Thyroid gland (tissue), 4 donors: ENCODE results near the gene LRRC28. TPM values are rescaled to one million over a fixed set of nuclear protein-coding genes. Genes with fewer than 3 reads are reported as not detected.

Experiments
- DNase-seq, 2 donors: peaks; one replicate each; pipeline ENCODE4 v3.0.0-alpha.2; 2019
- H3K27ac ChIP-seq, 3 donors: fragments of 200-600 bp; sonication (generic); 1 replicate in 2 of 3; 2 replicates in 1 of 3; pipeline ENCODE4 v1.5.1; 2016 to 2019; ENCODE audit warnings: mild to moderate bottlenecking in 1 of 3, moderate library complexity in 1 of 3
- H3K27me3 ChIP-seq: fragments of 200-600 bp; sonication (generic); one replicate; pipeline ENCODE4 v1.5.1; 2019
- H3K36me3 ChIP-seq, 2 donors: fragments of 200-600 bp; sonication (generic); one replicate each; pipeline ENCODE4 v1.5.1; 2016 to 2019
- H3K4me1 ChIP-seq, 2 donors: fragments of 200-600 bp; sonication (generic); one replicate each; pipeline ENCODE4 v1.5.1; 2017 to 2019
- H3K4me3 ChIP-seq, 3 donors: fragments of 200-600 bp; sonication (generic); replicated peaks in 1 of 3; 1 replicate in 2 of 3; 2 replicates in 1 of 3; pipeline ENCODE4 v1.5.1; 2016; ENCODE audit warnings: mild to moderate bottlenecking in 1 of 3
- H3K9me3 ChIP-seq: fragments of 200-600 bp; sonication (generic); one replicate; pipeline ENCODE4 v1.5.1; 2017
- POLR2A ChIP-seq, 2 donors: fragments of 450-650 bp; IDR thresholded peaks; one replicate each; pipeline ENCODE4 v1.6.1; 2017; ENCODE audit warnings: antibody characterized with exemption in 2 of 2, mild to moderate bottlenecking in 2 of 2, moderate library complexity in 1 of 2
- WGBS, 2 donors: methylation state at CpG; one replicate each; pipeline ENCODE4 v1.1.5; 2017; 5-methylcytosine and 5-hydroxymethylcytosine counted together
- intact Hi-C: fragments of 100-400 bp; cut with DNase I; formaldehyde crosslinking; loops from one replicate; pipeline ENCODE4 v1.15.1; 2023
- total RNA-seq, 4 donors: library from RNA; depleted of rRNA; stranded (reverse); fragments of >200 nt; gene quantifications; one replicate each; pipeline ENCODE4 v1.2.3, GENCODE V29; 2016
- TF ChIP-seq, protein P1 (sequence below), 6 experiments: fragments of 200-600 bp in 3 of 6; fragments of 450-650 bp in 3 of 6; sonication (generic) in 3 of 6; IDR thresholded peaks; one replicate each; pipeline ENCODE4 v1.5.1; 2016 to 2019; ENCODE audit warnings: antibody characterized with exemption in 6 of 6, mild to moderate bottlenecking in 2 of 6, inconsistent platforms in 1 of 6, moderate library complexity in 1 of 6

LRRC28 gene
- total RNA-seq, 4 donors from 2014 or later, result 36.1 to 51.6 (median 44.8) TPM

DNA sequence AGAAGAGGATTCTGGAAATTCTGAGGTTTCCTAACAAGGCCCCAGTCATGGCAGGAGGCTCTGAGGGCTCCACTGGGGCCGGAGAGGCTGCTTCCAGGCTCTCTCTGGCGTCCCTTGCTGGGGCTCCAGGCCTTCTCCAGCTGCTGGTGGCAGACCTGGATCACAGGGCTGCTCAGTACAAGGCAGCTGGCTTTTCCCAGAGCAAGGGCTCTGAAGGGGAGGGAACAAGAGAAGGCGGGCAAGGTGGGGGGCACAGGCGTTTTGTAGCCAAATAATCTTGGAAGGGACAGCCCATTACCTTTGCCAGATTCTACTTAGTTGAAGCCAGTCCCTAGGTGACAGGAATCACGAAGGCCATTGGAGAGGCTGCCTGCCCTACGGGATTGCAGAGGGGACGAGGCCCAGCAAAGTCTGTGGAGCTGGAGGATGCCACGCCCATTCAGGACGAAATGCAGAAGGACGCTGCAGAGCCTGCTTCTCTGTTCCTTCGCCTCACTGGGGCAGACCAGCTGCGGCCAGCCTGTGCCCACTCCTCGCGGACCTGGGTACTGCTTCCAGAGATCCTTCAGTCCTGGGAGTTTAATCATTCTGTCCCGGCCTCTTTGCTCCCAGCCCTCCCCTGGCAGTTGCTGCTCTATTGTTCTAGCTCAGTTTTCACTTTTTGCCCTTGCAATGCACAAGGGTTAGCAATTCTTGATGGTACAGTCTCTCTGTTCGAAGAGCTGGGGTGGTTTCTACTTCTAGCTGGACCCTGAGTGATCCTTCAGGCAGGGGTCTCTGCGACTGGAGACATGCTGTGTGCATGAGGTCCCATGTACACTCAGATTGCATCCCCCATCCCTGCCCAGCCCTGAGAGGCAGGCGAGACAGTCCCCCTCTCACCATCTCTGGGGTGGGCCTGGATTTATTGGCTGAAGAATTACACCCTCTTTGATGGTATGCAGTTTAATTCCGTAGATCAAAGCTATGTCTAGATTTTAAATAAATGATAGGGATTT, 165.2 kb downstream of the LRRC28 start:
- Histone ChIP-seq H3K27me3 (no peaks in the 10 kb centered on the region), H3K9me3 (no peaks in the 10 kb centered on the region), H3K36me3 (no peaks in the 10 kb centered on the region), H3K4me1 (no peaks in the 10 kb centered on the region), H3K4me3 (no peak overlapping the region), H3K27ac (no peak overlapping the region)
- no peak for DNase-seq
- intact Hi-C loops, result no loop called here
- TF ChIP-seq, protein P1, sequence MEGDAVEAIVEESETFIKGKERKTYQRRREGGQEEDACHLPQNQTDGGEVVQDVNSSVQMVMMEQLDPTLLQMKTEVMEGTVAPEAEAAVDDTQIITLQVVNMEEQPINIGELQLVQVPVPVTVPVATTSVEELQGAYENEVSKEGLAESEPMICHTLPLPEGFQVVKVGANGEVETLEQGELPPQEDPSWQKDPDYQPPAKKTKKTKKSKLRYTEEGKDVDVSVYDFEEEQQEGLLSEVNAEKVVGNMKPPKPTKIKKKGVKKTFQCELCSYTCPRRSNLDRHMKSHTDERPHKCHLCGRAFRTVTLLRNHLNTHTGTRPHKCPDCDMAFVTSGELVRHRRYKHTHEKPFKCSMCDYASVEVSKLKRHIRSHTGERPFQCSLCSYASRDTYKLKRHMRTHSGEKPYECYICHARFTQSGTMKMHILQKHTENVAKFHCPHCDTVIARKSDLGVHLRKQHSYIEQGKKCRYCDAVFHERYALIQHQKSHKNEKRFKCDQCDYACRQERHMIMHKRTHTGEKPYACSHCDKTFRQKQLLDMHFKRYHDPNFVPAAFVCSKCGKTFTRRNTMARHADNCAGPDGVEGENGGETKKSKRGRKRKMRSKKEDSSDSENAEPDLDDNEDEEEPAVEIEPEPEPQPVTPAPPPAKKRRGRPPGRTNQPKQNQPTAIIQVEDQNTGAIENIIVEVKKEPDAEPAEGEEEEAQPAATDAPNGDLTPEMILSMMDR (IDR thresholded peaks at IDR 0.05), result no peak
- WGBS, 2 donors, result 80% methylated on average over 18 to 19 of the region's 19 CpGs

- no peaks in the 10 kb centered on the region for H3K36me3 ChIP-seq
- no peaks in the 10 kb centered on the region for H3K27me3 ChIP-seq
- intact Hi-C loops, result no loop called here
- H3K27ac ChIP-seq, result no peak overlapping the region
- no peaks in the 10 kb centered on the region for H3K9me3 ChIP-seq
- no peak for DNase-seq
- TF ChIP-seq POLR2A (IDR thresholded peaks at IDR 0.05), result no peak
- TF ChIP-seq, protein P1 (IDR thresholded peaks at IDR 0.05), result no peak
- no peak overlapping the region for H3K4me3 ChIP-seq
- 37 to 38% methylated on average over 6 of the region's 6 CpGs for whole genome bisulfite sequencing, 2 donors
- peaks cover 0 to 10% of the 10 kb centered on the region in 2 donors for H3K4me1 ChIP-seq
Measured at GRCh38 chr15:99421172-99421656, 169.9 kb downstream of the LRRC28 start.

DNA sequence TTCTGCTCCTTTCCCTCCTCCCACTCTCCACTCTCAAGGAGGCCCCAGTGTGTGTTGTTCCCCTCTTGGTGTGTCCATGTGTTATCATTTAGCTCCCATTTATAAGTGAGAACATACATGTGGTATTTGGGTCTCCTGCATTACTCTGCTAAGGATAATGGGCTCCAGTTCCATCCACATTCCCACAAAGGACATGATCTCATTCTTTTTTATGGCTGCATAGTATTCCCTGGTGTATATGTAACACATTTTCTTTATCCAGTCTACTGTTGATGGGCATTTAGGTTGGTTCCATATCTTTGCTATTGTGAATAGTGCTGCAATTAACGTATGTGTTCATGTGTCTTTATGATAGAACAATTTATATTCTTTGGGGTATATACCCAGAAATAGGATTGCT, 170.5 kb downstream of the LRRC28 start:
- no peaks in the 10 kb centered on the region for H3K27me3 ChIP-seq
- peaks cover 0 to 10% of the 10 kb centered on the region in 2 donors for H3K4me1 ChIP-seq
- no peak overlapping the region for H3K27ac ChIP-seq
- H3K4me3 ChIP-seq, result no peak overlapping the region
- DNase-seq, result no peak
- intact Hi-C loops, result no loop called here
- H3K36me3 ChIP-seq, result no peaks in the 10 kb centered on the region
- no peaks in the 10 kb centered on the region for H3K9me3 ChIP-seq
- TF ChIP-seq, protein P1 (IDR thresholded peaks at IDR 0.05), result no peak
- TF ChIP-seq POLR2A (IDR thresholded peaks at IDR 0.05), result no peak
- WGBS, 2 donors, result 97 to 98% methylated on average over 1 of the region's 1 CpG

GRCh38 chr15:99423186-99424130, 172.2 kb downstream of the LRRC28 start:
- Histone ChIP-seq H3K27ac (no peak overlapping the region), H3K9me3 (no peaks in the 10 kb centered on the region), H3K4me3 (no peak overlapping the region), H3K36me3 (no peaks in the 10 kb centered on the region), H3K27me3 (no peaks in the 10 kb centered on the region), H3K4me1 (peaks cover 0 to 10% of the 10 kb centered on the region in 2 donors)
- no peak for DNase-seq
- WGBS, 2 donors, result 82 to 83% methylated on average over 16 of the region's 16 CpGs
- intact Hi-C loops, result no loop called here
- no peak for TF ChIP-seq POLR2A (IDR thresholded peaks at IDR 0.05)
- TF ChIP-seq, protein P1 (IDR thresholded peaks at IDR 0.05), result no peak
